Lower lobe of right lung (tissue), 2 donors: ENCODE measurements around the gene NUBPL. TPM values are rescaled to one million over a fixed set of nuclear protein-coding genes. Genes with fewer than 3 reads are reported as not detected.

Source experiments
- ATAC-seq, 2 donors: fragments of 200-7000 bp; cut with Tn5 transposase; one replicate each; pipeline ENCODE4 v1.9.1; 2020 to 2022; ENCODE audit warnings: mild to moderate bottlenecking in 2 of 2, moderate library complexity in 2 of 2
- DNase-seq: peaks from one replicate; pipeline ENCODE4 v3.0.0-alpha.2; 2020
- H3K27ac ChIP-seq: fragments of 200-600 bp; one replicate; pipeline ENCODE4 v1.8.0; 2022
- H3K27me3 ChIP-seq: fragments of 200-600 bp; one replicate; pipeline ENCODE4 v1.8.0; 2022; ENCODE audit warnings: low read depth
- H3K36me3 ChIP-seq: fragments of 200-600 bp; one replicate; pipeline ENCODE4 v1.8.0; 2022; ENCODE audit warnings: mild to moderate bottlenecking
- H3K4me1 ChIP-seq: fragments of 200-600 bp; one replicate; pipeline ENCODE4 v1.8.0; 2022
- H3K4me3 ChIP-seq: fragments of 200-600 bp; one replicate; pipeline ENCODE4 v1.8.0; 2022; ENCODE audit warnings: mild to moderate bottlenecking
- H3K9me3 ChIP-seq: fragments of 200-600 bp; one replicate; pipeline ENCODE4 v1.8.0; 2022
- intact Hi-C: fragments of 100-400 bp; cut with DNase I; formaldehyde crosslinking; loops from one replicate; pipeline ENCODE4 v1.11.0; 2022
- total RNA-seq: library from RNA; stranded (reverse); fragmentation: NEBNext Ultra II Directional; extraction: Animal tissue kit (Norgen Biotek cat#: 25700); gene quantifications from one replicate; pipeline ENCODE4 v1.2.1, GENCODE V29; 2021
- TF ChIP-seq, protein P1 (sequence below): fragments of 200-600 bp; IDR thresholded peaks from one replicate; pipeline ENCODE4 v1.8.0; 2022; ENCODE audit warnings: antibody characterized with exemption, mild to moderate bottlenecking
- donor health status: DM: no; HTN: yes; CAD: no; lungs with severe emphysema.

The NUBPL gene
- total RNA-seq, 1 donor from 2014 or later = 8.6 TPM

DNA sequence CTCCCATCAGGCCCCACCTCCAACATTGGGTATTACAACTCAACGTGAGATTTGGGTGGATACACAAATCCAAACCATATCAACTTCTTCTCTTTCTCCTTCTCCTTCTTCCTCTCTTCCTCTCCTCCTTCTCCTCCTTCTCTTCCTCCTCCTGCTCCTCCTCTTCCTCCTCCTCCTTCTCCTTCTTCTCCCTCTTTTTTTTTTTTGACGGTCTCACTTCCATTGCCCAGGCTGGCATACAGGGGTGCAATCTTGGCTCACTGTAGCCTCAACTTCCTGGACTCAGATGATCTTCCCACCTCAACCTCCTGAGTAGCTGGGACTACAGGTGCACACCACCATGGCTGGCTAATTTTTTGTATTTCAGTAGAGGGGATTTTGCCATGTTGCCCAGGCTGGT, 11.4 kb upstream of the NUBPL start:
- Histone ChIP-seq H3K36me3 (no peaks in the 10 kb centered on the region), H3K27me3 (peaks cover 7% of the 10 kb centered on the region), H3K4me3 (no peak overlapping the region), H3K4me1 (no peaks in the 10 kb centered on the region), H3K9me3 (no peaks in the 10 kb centered on the region), H3K27ac (no peak overlapping the region)
- DNase-seq = no peak
- TF ChIP-seq, protein P1, sequence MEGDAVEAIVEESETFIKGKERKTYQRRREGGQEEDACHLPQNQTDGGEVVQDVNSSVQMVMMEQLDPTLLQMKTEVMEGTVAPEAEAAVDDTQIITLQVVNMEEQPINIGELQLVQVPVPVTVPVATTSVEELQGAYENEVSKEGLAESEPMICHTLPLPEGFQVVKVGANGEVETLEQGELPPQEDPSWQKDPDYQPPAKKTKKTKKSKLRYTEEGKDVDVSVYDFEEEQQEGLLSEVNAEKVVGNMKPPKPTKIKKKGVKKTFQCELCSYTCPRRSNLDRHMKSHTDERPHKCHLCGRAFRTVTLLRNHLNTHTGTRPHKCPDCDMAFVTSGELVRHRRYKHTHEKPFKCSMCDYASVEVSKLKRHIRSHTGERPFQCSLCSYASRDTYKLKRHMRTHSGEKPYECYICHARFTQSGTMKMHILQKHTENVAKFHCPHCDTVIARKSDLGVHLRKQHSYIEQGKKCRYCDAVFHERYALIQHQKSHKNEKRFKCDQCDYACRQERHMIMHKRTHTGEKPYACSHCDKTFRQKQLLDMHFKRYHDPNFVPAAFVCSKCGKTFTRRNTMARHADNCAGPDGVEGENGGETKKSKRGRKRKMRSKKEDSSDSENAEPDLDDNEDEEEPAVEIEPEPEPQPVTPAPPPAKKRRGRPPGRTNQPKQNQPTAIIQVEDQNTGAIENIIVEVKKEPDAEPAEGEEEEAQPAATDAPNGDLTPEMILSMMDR = no peak
- no peak for ATAC-seq
- intact Hi-C loops = no loop called here

DNA sequence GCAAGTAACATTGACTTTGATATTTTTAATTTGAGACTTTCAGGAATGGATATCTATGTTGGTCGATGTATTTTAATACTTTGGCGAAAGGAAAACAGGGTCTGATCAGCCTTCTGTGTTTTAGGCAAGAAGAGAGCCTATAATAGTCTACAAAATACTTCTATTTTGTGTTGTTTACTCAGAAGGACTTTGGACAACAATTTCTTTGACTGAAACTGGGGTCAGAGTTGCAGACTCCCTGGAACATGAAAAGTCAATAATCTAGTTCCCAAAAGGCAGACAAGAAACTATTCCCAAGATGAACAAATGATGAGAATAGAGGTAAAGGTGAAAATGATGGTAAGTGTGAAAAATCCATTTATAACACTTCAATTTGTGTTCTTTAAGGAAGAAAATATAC, 10.6 kb upstream of the NUBPL start:
- Histone ChIP-seq H3K27me3 (peaks cover 7% of the 10 kb centered on the region), H3K4me3 (no peak overlapping the region), H3K4me1 (no peaks in the 10 kb centered on the region), H3K27ac (no peak overlapping the region), H3K36me3 (no peaks in the 10 kb centered on the region), H3K9me3 (no peaks in the 10 kb centered on the region)
- DNase-seq = no peak
- TF ChIP-seq, protein P1 = no peak
- intact Hi-C loops = no loop called here
- no peak for ATAC-seq

DNA sequence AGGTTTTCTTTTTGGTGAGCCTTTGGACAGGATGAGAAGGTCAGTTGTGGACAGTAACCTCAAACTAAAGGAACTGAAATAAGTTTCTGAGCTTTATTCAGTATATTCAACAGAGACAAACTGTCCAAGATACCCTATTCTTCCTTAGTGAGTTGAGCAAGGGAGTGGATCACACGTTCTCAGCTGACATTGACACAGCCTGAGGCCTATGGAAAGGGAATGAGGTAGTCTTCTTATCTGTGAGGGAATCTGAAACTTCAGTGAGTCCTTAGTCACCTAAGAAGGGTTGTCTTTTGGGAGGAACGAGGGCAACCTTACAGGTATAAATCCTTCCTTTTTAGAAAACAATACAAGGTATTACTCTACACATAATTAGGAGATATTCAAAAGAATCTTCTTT, 5.0 kb upstream of the NUBPL start:
- no peaks in the 10 kb centered on the region for H3K9me3 ChIP-seq
- TF ChIP-seq, protein P1 = no peak
- no peak for DNase-seq

DNA sequence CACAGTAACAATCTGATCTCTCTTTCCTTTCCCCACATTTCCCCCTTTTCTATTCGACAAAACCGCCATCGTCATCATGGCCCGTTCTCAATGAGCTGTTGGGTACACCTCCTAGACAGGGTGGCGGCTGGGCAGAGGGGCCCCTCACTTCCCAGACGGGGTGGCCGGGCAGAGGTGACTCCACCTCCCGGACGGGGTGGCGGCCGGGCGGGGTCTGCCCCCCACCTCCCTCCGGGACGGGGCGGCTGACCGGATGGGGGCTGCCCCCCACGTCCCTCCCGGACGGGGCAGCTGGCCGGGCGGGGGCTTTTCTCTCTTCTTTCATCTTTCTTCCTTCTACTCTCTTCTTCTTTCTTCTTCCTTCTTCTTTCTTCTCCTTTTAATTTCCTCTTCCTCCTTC, 1.3 kb upstream of the NUBPL start:
- H3K4me3 ChIP-seq = no peak overlapping the region
- ATAC-seq (no peak), DNase-seq (no peak)
- intact Hi-C loops = no loop called here
- TF ChIP-seq, protein P1 = no peak
- H3K36me3 ChIP-seq = no peaks in the 10 kb centered on the region
- H3K9me3 ChIP-seq = no peaks in the 10 kb centered on the region
- no peak overlapping the region for H3K27ac ChIP-seq
- no peaks in the 10 kb centered on the region for H3K27me3 ChIP-seq
- peaks cover 6% of the 10 kb centered on the region for H3K4me1 ChIP-seq

More for the DNA sequence above, 5.0 kb upstream of the NUBPL start:
- intact Hi-C loops = no loop called here
- H3K27me3 ChIP-seq = peaks cover 7% of the 10 kb centered on the region
- ATAC-seq = no peak
- H3K36me3 ChIP-seq = no peaks in the 10 kb centered on the region
- H3K4me1 ChIP-seq = no peaks in the 10 kb centered on the region
- no peak overlapping the region for H3K27ac ChIP-seq
- no peak overlapping the region for H3K4me3 ChIP-seq

DNA sequence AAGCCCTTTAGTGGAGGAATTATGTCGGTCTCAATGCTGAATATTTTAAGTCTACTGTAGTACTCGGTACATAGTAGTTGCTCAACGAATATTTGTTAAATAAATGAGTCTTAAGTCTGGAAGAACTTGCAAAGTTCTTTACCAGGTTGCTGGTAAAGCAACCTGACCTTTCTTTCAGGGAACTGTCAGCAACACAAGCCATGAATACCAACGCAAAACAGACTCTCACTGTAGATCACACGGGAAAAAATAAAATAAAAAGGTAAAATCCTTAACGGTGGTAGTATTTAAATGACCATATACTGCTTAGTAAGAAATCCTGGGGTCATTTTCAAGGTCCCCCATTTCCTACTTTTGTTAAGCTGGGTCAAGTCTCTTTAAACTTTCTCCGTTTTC, 447 bp upstream of the NUBPL start:
- no peaks in the 10 kb centered on the region for H3K27me3 ChIP-seq
- H3K4me3 ChIP-seq = peak overlapping the region; percentile 71
- no peak for DNase-seq
- H3K4me1 ChIP-seq = peaks cover 6% of the 10 kb centered on the region
- H3K27ac ChIP-seq = peak overlapping the region; percentile 90
- no peaks in the 10 kb centered on the region for H3K9me3 ChIP-seq
- H3K36me3 ChIP-seq = no peaks in the 10 kb centered on the region
- TF ChIP-seq, protein P1 = no peak
- ATAC-seq = peak in 1 of 2 donors; percentile 7
- intact Hi-C loops = no loop called here

DNA sequence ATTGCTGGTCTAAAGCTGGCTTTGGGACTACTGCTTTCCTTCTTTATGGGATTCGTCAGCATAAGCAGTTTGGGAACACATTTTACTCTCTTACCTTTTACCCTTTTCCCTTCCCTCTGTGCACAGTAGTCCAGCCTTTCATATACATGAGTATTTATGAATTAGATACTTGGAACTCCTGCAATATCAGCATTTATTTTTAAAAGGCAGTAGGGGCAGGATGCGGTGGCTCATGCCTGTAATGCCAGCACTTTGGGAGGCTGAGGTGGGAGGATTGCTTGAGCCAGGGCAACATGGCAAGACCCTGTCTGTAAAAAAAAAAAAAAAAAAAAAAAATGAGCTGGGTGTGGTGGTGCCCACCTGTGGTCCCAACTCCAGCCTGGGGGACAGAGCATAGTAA, 3.0 kb downstream of the NUBPL start:
- intact Hi-C loops = no loop called here
- ATAC-seq (no peak), DNase-seq (no peak)
- Histone ChIP-seq H3K36me3 (peaks cover 3% of the 10 kb centered on the region), H3K9me3 (no peaks in the 10 kb centered on the region), H3K27me3 (no peaks in the 10 kb centered on the region), H3K4me1 (peaks cover 21% of the 10 kb centered on the region), H3K27ac (no peak overlapping the region), H3K4me3 (no peak overlapping the region)
- TF ChIP-seq, protein P1 = no peak
